ENCODE data around the gene ATP4B.

ATP4B gene

GRCh38 chr13:113656003-113656588 lies 1.9 kb downstream of the ATP4B start:
- DNase-seq, result no peak

GRCh38 chr13:113655346-113656002 lies 2.5 kb downstream of the ATP4B start:
- no peak for DNase-seq

- no peak for DNase-seq
Measured at GRCh38 chr13:113654591-113655345, 3.2 kb downstream of the ATP4B start.

- no peak for DNase-seq
Measured at GRCh38 chr13:113654175-113654560, 3.8 kb downstream of the ATP4B start.

GRCh38 chr13:113653264-113654174 lies 4.5 kb downstream of the ATP4B start:
- no peak for DNase-seq

- no peak for DNase-seq
Measured at GRCh38 chr13:113652404-113653263, 5.4 kb downstream of the ATP4B start.

GRCh38 chr13:113651511-113652403 lies 6.2 kb downstream of the ATP4B start:
- no peak for DNase-seq

GRCh38 chr13:113650731-113651148 lies 7.3 kb downstream of the ATP4B start:
- no peak for DNase-seq

- no peak for DNase-seq
Measured at GRCh38 chr13:113650275-113650674, 7.7 kb downstream of the ATP4B start.

- DNase-seq, result no peak
Measured at GRCh38 chr13:113649212-113649611, 8.8 kb downstream of the ATP4B start.

GRCh38 chr13:113648216-113648610 lies 9.8 kb downstream of the ATP4B start:
- no peak for DNase-seq

- DNase-seq, result no peak
Measured at GRCh38 chr13:113647351-113648215, 10.4 kb downstream of the ATP4B start.

- DNase-seq, result no peak
Measured at GRCh38 chr13:113646921-113647340, 11.1 kb downstream of the ATP4B start.

- DNase-seq, result no peak
Measured at GRCh38 chr13:113646376-113646775, 11.6 kb downstream of the ATP4B start.

GRCh38 chr13:113645329-113645728 lies 12.7 kb downstream of the ATP4B start:
- no peak for DNase-seq

- no peak for DNase-seq
Measured at GRCh38 chr13:113644800-113645199, 13.2 kb downstream of the ATP4B start.

GRCh38 chr13:113643593-113643992 lies 14.4 kb downstream of the ATP4B start:
- no peak for DNase-seq

GRCh38 chr13:113642563-113642962 lies 15.4 kb downstream of the ATP4B start:
- DNase-seq, result no peak

- no peak for DNase-seq
Measured at GRCh38 chr13:113641426-113641825, 16.6 kb downstream of the ATP4B start.
